C4-2B (cell line): Measurements from ENCODE around the gene ARGLU1.
"Not testable (repeated sequence)": the region's sequence is repeated elsewhere in the genome, so short reads cannot be mapped to it uniquely, and the experiment has no call there.

Experiments
- ZFX ChIP-seq: fragments of 450-650 bp; IDR thresholded peaks from 2 replicates; pipeline ENCODE4 v1.6.1; 2017
- TF ChIP-seq, protein P1 (sequence below): fragments of 450-650 bp; conservative IDR thresholded peaks from 2 replicates; pipeline ENCODE4 v1.5.1; 2017; ENCODE audit warnings: mild to moderate bottlenecking

DNA sequence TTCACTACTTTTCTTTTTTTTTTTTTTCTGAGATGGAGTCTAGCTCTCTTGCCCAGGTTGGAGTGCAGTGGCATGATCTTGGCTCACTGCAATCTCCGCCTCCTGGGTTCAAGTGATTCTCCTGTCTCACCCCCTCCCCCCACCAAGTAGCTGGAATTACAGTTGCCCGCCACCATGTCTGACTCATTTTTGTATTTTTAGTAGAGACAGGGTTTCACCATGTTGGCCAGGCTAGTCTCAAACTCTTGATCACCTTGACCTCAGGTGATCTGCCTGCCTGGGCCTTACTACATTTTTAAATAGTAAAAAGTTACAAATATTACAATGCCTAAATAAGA lies 32.8 kb upstream of the ARGLU1 start:
- TF ChIP-seq, protein P1, sequence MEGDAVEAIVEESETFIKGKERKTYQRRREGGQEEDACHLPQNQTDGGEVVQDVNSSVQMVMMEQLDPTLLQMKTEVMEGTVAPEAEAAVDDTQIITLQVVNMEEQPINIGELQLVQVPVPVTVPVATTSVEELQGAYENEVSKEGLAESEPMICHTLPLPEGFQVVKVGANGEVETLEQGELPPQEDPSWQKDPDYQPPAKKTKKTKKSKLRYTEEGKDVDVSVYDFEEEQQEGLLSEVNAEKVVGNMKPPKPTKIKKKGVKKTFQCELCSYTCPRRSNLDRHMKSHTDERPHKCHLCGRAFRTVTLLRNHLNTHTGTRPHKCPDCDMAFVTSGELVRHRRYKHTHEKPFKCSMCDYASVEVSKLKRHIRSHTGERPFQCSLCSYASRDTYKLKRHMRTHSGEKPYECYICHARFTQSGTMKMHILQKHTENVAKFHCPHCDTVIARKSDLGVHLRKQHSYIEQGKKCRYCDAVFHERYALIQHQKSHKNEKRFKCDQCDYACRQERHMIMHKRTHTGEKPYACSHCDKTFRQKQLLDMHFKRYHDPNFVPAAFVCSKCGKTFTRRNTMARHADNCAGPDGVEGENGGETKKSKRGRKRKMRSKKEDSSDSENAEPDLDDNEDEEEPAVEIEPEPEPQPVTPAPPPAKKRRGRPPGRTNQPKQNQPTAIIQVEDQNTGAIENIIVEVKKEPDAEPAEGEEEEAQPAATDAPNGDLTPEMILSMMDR, result not testable (repeated sequence)
- not testable (repeated sequence) for TF ChIP-seq ZFX
